Hepatocyte (in vitro differentiated cells): Measurements from ENCODE around the gene NPAS4. TPM values are rescaled to one million over a fixed set of nuclear protein-coding genes. Genes with fewer than 3 reads are reported as not detected.
A peak's percentile ranks its signal among the peaks of the same experiment; 100 is the strongest.

Experiments used
- DNase-seq: peaks from one replicate; pipeline ENCODE4 v3.0.0-alpha.2; 2016; ENCODE audit warnings: low spot score
- H2AFZ ChIP-seq: fragments of 200-600 bp; sonication (generic); 2 replicates; pipeline ENCODE4 v1.6.0; 2016; ENCODE audit warnings: antibody characterized with exemption, mild to moderate bottlenecking
- H3K27ac ChIP-seq: fragments of 200-600 bp; sonication (generic); 2 replicates; pipeline ENCODE4 v1.5.1; 2016; ENCODE audit warnings: mild to moderate bottlenecking
- H3K27me3 ChIP-seq: fragments of 200-600 bp; sonication (generic); 2 replicates; pipeline ENCODE4 v1.6.1; 2016
- H3K36me3 ChIP-seq: fragments of 200-600 bp; sonication (generic); replicated peaks from 2 replicates; pipeline ENCODE4 v1.5.1; 2016; ENCODE audit warnings: low read depth; ENCODE audit not compliant: insufficient read depth
- H3K4me1 ChIP-seq: fragments of 200-600 bp; sonication (generic); 2 replicates; pipeline ENCODE4 v1.5.1; 2016; ENCODE audit warnings: mild to moderate bottlenecking, moderate library complexity; ENCODE audit not compliant: insufficient read depth
- H3K4me2 ChIP-seq: fragments of 200-600 bp; sonication (generic); 2 replicates; pipeline ENCODE4 v1.6.0; 2016
- H3K4me3 ChIP-seq: fragments of 200-600 bp; sonication (generic); 2 replicates; pipeline ENCODE4 v1.5.1; 2016; ENCODE audit warnings: mild to moderate bottlenecking
- H3K79me2 ChIP-seq: fragments of 200-600 bp; sonication (generic); 2 replicates; pipeline ENCODE4 v1.6.0; 2017; ENCODE audit warnings: mild to moderate bottlenecking
- H3K9me2 ChIP-seq: fragments of 200-600 bp; sonication (generic); replicated peaks from 2 replicates; pipeline ENCODE4 v1.6.0; 2017; ENCODE audit warnings: mild to moderate bottlenecking; ENCODE audit not compliant: insufficient read depth
- H3K9me3 ChIP-seq: fragments of 200-600 bp; sonication (generic); 2 replicates; pipeline ENCODE4 v1.5.1; 2016; ENCODE audit warnings: low read depth, mild to moderate bottlenecking
- H4K20me1 ChIP-seq: fragments of 200-600 bp; sonication (generic); 2 replicates; pipeline ENCODE4 v1.6.0; 2016; ENCODE audit warnings: mild to moderate bottlenecking; ENCODE audit not compliant: insufficient read depth, poor library complexity, severe bottlenecking
- CTCF ChIP-seq: fragments of 200-600 bp; sonication (generic); IDR thresholded peaks from 2 replicates; pipeline ENCODE4 v1.5.1; 2016; ENCODE audit warnings: antibody characterized with exemption, mild to moderate bottlenecking; ENCODE audit not compliant: poor library complexity
- EZH2 ChIP-seq: fragments of 200-600 bp; sonication (generic); IDR thresholded peaks from 2 replicates; pipeline ENCODE4 v1.6.1; 2016; ENCODE audit warnings: antibody characterized with exemption, mild to moderate bottlenecking, borderline replicate concordance
- EZH2phosphoT487 ChIP-seq: fragments of 200-600 bp; sonication (generic); IDR thresholded peaks from one replicate; pipeline ENCODE4 v1.6.1; 2018; ENCODE audit warnings: antibody characterized with exemption, mild to moderate bottlenecking, low read depth, moderate library complexity; ENCODE audit not compliant: unreplicated experiment, severe bottlenecking
- whole genome bisulfite sequencing: methylation state at CpG from one replicate; pipeline ENCODE4 v1.1.6; 2016; ENCODE audit warnings: low lambda C conversion rate; ENCODE audit errors: missing lambda C conversion rate; 5-methylcytosine and 5-hydroxymethylcytosine counted together
- polyA plus RNA-seq: library from polyadenylated mRNA; unstranded; fragments of >200 nt; fragmentation: Nextera tagmentation; extraction: Ambion mirVana; gene quantifications from 2 replicates; pipeline ENCODE4 v1.2.1, GENCODE V29; 2016
- total RNA-seq: library from RNA; depleted of rRNA; stranded (reverse); fragments of >200 nt; gene quantifications from 2 replicates; pipeline ENCODE4 v1.2.3, GENCODE V29; 2014

Gene NPAS4
- total and polyA plus RNA-seq, 2 experiments from 2014 or later = 0.31 TPM; not detected in 1

GRCh38 chr11:66393954-66394353 is 26.9 kb upstream of the NPAS4 start:
- 69% methylated on average over 3 of the region's 3 CpGs for WGBS
- H3K27ac ChIP-seq = no peak overlapping the region
- no peaks in the 10 kb centered on the region for H3K9me3 ChIP-seq

DNA sequence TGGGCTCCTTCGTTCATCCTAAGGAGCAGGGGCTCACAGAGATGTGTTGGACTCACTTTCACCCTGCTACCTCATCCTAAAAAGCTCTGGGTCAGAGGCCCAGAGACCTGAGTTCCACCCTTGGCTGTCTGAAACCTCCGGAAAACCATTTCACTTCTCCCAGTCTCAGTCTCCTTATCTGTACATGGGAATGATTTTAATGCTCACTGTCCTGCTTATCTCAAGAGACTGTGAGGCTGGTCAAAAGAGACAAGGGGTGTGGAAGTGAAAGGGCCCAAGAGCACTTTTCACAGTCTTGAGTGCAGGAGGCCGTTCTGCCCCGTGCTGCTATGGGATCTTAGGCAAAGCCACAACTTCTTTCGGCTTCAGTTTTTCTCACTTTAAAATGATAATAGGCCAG is 13.2 kb upstream of the NPAS4 start:
- H3K27me3 ChIP-seq = peaks cover 52% of the 10 kb centered on the region
- H3K79me2 ChIP-seq = no peaks in the 10 kb centered on the region
- no peak for DNase-seq
- H3K4me2 ChIP-seq = no peak overlapping the region
- WGBS = 76% methylated on average over 5 of the region's 5 CpGs
- no peak overlapping the region for H3K4me3 ChIP-seq
- TF ChIP-seq EZH2phosphoT487 (no peak), CTCF (no peak), EZH2 (no peak)
- no peaks in the 10 kb centered on the region for H3K9me3 ChIP-seq
- no peak overlapping the region for H2AFZ ChIP-seq
- H3K36me3 ChIP-seq = no peaks in the 10 kb centered on the region
- no peaks in the 10 kb centered on the region for H3K9me2 ChIP-seq
- H4K20me1 ChIP-seq = no peaks in the 10 kb centered on the region
- H3K27ac ChIP-seq = no peak overlapping the region
- no peaks in the 10 kb centered on the region for H3K4me1 ChIP-seq

More at GRCh38 chr11:66393954-66394353, 26.9 kb upstream of the NPAS4 start:
- TF ChIP-seq EZH2phosphoT487 (no peak), EZH2 (no peak), CTCF (no peak)
- Histone ChIP-seq H2AFZ (no peak overlapping the region), H3K4me2 (no peak overlapping the region), H3K79me2 (no peaks in the 10 kb centered on the region), H3K4me1 (no peaks in the 10 kb centered on the region), H3K4me3 (no peak overlapping the region), H3K9me2 (no peaks in the 10 kb centered on the region), H3K36me3 (no peaks in the 10 kb centered on the region), H3K27me3 (peaks cover 3% of the 10 kb centered on the region), H4K20me1 (no peaks in the 10 kb centered on the region)
- no peak for DNase-seq

DNA sequence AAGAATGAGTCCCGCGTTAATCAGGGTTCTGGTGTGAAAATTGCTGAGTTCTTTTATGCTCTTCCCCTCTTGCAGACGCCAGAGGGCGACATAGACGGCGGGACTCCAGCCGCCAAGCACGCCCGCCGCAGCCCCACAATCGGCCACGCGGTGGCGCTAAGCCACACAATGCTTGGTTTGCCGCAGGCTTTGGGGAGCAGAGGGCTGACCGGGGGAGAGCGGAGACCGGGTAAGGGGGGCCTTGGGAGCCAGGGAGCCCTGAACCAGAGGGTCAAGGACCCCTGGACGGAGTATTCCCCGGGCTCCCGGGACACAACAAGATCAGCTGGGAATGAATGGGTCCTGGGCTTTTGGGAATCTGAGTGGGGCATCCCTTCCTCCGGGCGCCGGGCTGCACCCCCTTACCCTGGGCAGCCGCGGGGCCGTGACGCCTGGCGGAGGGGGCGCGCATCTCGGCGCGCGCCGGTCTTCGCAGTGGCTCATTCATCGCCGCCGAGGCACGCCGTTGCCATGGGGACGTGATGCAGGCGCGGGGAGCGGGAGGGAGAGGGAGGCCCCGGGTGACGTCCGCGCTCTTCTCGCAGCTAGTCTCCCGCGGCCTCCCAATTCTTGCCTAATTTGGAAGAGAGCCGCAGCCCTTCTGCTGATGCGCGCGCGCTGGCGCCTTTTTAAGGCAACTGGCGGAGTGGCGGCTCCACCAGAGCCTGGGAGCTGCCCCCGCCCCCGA is 12.2 kb upstream of the NPAS4 start:
- no peak overlapping the region for H2AFZ ChIP-seq

More for the DNA sequence above, 12.2 kb upstream of the NPAS4 start:
- 1% methylated on average over 58 of the region's 63 CpGs for WGBS
- no peaks in the 10 kb centered on the region for H3K36me3 ChIP-seq
- H3K4me3 ChIP-seq = peak overlapping the region; percentile 52
- H3K9me2 ChIP-seq = no peaks in the 10 kb centered on the region
- H3K4me1 ChIP-seq = no peaks in the 10 kb centered on the region
- H3K27ac ChIP-seq = peak overlapping the region; percentile 32
- TF ChIP-seq EZH2phosphoT487 = no peak
- peak; percentile 100 for TF ChIP-seq CTCF
- DNase-seq = peak; percentile 91
- H4K20me1 ChIP-seq = no peaks in the 10 kb centered on the region
- peaks cover 46% of the 10 kb centered on the region for H3K27me3 ChIP-seq
- H3K9me3 ChIP-seq = no peaks in the 10 kb centered on the region
- H3K79me2 ChIP-seq = no peaks in the 10 kb centered on the region
- peak overlapping the region; percentile 96 for H3K4me2 ChIP-seq
